ENCODE measurements around the gene EMILIN3.

DNA sequence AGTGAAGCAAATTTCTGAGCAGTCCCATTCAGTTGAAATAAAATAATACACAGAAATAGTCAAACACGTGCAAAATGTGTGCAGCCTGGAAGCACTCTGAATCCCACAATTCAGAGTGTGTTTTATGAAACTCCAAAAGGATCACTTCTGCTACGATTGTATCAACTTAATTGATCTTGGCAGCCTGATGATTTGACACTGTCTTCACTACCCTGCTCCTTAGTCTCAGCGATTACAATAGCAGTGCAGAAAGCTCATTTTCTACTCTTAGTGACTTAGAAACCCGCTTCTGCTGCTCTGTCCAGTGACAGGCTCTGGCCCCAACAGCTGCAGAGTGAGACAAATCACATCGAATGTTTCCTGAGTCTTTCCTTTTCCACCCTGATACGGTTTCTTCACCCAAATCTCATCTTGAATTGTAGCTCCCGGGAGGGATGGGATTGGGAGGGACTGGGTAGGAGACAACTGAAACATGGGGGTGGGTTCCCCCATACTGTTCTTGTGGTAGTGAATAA, 16.2 kb upstream of the EMILIN3 start:
- TF ChIP-seq POLR2A (IDR thresholded peaks at IDR 0.05; ENCODE audit: low read length) (no peak), GATA1 (IDR thresholded peaks at IDR 0.05; ENCODE audit: low read depth, low read length) (no peak)

Measured in erythroblast (primary cell).